IMR-90 (cell line): ENCODE data around the gene UBXN6. TPM values are rescaled to one million over a fixed set of nuclear protein-coding genes. Genes with fewer than 3 reads are reported as not detected.

ENCODE experiments used
- ATAC-seq: fragments of 200-7000 bp; cut with Tn5 transposase; 2 replicates; pipeline ENCODE4 v1.9.1; 2020; ENCODE audit warnings: low read depth, mild to moderate bottlenecking, moderate library complexity
- BruUV-seq: library from RNA; stranded (reverse); fragments of 400-500 nt; replicated peaks from 2 replicates; lab custom pipeline; 2021; lab: Mats Ljungman, UMichigan
- CTCF ChIA-PET: fragments of 300-600 bp; formaldehyde crosslinking; extraction: SDS; loops from one replicate; lab custom pipeline; 2021; ENCODE audit warnings: antibody characterized with exemption; lab: Yijun Ruan, JAX
- POLR2A ChIA-PET: fragments of 300-600 bp; sonication (Branson Sonifier 250); formaldehyde crosslinking; loops from one replicate; lab custom pipeline; 2022; ENCODE audit warnings: antibody characterized with exemption; ENCODE audit not compliant: unreplicated experiment; lab: Charles Lee
- DNase-seq: peaks from one replicate; pipeline ENCODE4 v3.0.0; 2013
- H2AFZ ChIP-seq: replicated peaks from 2 replicates; pipeline ENCODE3; 2013; ENCODE audit warnings: low read length, mild to moderate bottlenecking; ENCODE audit not compliant: poor library complexity
- H2AK5ac ChIP-seq: 2 replicates; pipeline ENCODE4 v1.6.1; 2013; ENCODE audit warnings: low read depth, low read length, inconsistent platforms
- H2AK9ac ChIP-seq: replicated peaks from 2 replicates; pipeline ENCODE3; 2013; ENCODE audit warnings: mild to moderate bottlenecking, low read depth, low read length, moderate library complexity; ENCODE audit not compliant: poor library complexity
- H2BK120ac ChIP-seq: 2 replicates; pipeline ENCODE4 v1.6.1; 2013; ENCODE audit warnings: low read depth, low read length, inconsistent platforms
- H2BK15ac ChIP-seq: 3 replicates; pipeline ENCODE4 v1.6.1; 2013; ENCODE audit warnings: low read depth, low read length, inconsistent platforms
- H2BK20ac ChIP-seq: 2 replicates; pipeline ENCODE4 v1.6.1; 2013; ENCODE audit warnings: low read depth, mild to moderate bottlenecking, inconsistent platforms, low read length, moderate library complexity
- H2BK5ac ChIP-seq: 2 replicates; pipeline ENCODE4 v1.6.1; 2013; ENCODE audit warnings: mild to moderate bottlenecking, low read depth, low read length, inconsistent platforms; ENCODE audit not compliant: poor library complexity, severe bottlenecking
- H3K14ac ChIP-seq: replicated peaks from 2 replicates; pipeline ENCODE4 v1.6.1; 2013; ENCODE audit warnings: low read depth, low read length, inconsistent platforms
- H3K18ac ChIP-seq: 2 replicates; pipeline ENCODE4 v1.6.1; 2013; ENCODE audit warnings: low read depth, low read length, control low read depth
- H3K23ac ChIP-seq: 2 replicates; pipeline ENCODE4 v1.6.1; 2013; ENCODE audit warnings: low read depth, low read length, inconsistent platforms
- H3K27ac ChIP-seq: 2 replicates; pipeline ENCODE4 v1.5.1; 2013; ENCODE audit warnings: mild to moderate bottlenecking, control low read depth, low read length; ENCODE audit not compliant: insufficient read depth
- H3K27me3 ChIP-seq: 2 replicates; pipeline ENCODE4 v1.6.1; 2013; ENCODE audit warnings: low read length; ENCODE audit not compliant: control insufficient read depth, insufficient read depth
- H3K36me3 ChIP-seq: 2 replicates; pipeline ENCODE4 v1.6.1; 2013; ENCODE audit warnings: low read length, mixed read lengths; ENCODE audit not compliant: control insufficient read depth, insufficient read depth
- H3K4ac ChIP-seq: 2 replicates; pipeline ENCODE4 v1.6.1; 2013; ENCODE audit warnings: low read depth, low read length, inconsistent platforms
- H3K4me1 ChIP-seq: 2 replicates; pipeline ENCODE4 v1.6.1; 2013; ENCODE audit warnings: low read length, mixed read lengths; ENCODE audit not compliant: control insufficient read depth, insufficient read depth
- H3K4me2 ChIP-seq: 2 replicates; pipeline ENCODE4 v1.6.1; 2013; ENCODE audit warnings: low read depth, mild to moderate bottlenecking, control low read depth, low read length, moderate library complexity
- H3K4me3 ChIP-seq: 2 replicates; pipeline ENCODE4 v1.5.1; 2013; ENCODE audit warnings: low read depth, mild to moderate bottlenecking, control low read depth, low read length, moderate library complexity; ENCODE audit not compliant: insufficient read depth
- H3K56ac ChIP-seq: 2 replicates; pipeline ENCODE4 v1.6.1; 2013; ENCODE audit warnings: low read length, inconsistent platforms; ENCODE audit not compliant: insufficient read depth; ENCODE audit errors: extremely low read depth
- H3K79me1 ChIP-seq, 2 experiments: 2 replicates each; pipeline ENCODE4 v1.6.1; 2013; ENCODE audit warnings: low read length in 2 of 2, inconsistent platforms in 1 of 2, low read depth in 1 of 2
- H3K9ac ChIP-seq: 2 replicates; pipeline ENCODE4 v1.6.1; 2013; ENCODE audit warnings: low read depth, low read length, control low read depth
- H3K9me1 ChIP-seq: 2 replicates; pipeline ENCODE4 v1.6.1; 2013; ENCODE audit warnings: low read length, inconsistent platforms; ENCODE audit not compliant: insufficient read depth
- H3K9me3 ChIP-seq: 2 replicates; pipeline ENCODE4 v1.6.1; 2013; ENCODE audit warnings: low read length; ENCODE audit not compliant: control insufficient read depth, insufficient read depth
- H4K20me1 ChIP-seq: 2 replicates; pipeline ENCODE4 v1.6.1; 2013; ENCODE audit warnings: low read length, inconsistent platforms; ENCODE audit not compliant: insufficient read depth
- H4K5ac ChIP-seq: 2 replicates; pipeline ENCODE4 v1.6.1; 2013; ENCODE audit warnings: mild to moderate bottlenecking, low read depth, low read length, control low read depth
- H4K8ac ChIP-seq, 2 experiments: 2 replicates each; pipeline ENCODE4 v1.6.1; 2013; ENCODE audit warnings: low read depth in 2 of 2, low read length in 2 of 2, control low read depth in 1 of 2, inconsistent platforms in 1 of 2
- H4K91ac ChIP-seq: 2 replicates; pipeline ENCODE4 v1.6.1; 2013; ENCODE audit warnings: low read depth, low read length, inconsistent platforms; ENCODE audit not compliant: insufficient read depth
- MAZ ChIP-seq: IDR thresholded peaks from 2 replicates; pipeline ENCODE4 v1.6.1; 2012; ENCODE audit warnings: low read depth, mild to moderate bottlenecking, low read length, improper control_type of control experiment, moderate library complexity, borderline replicate concordance
- POLR2A ChIP-seq: IDR thresholded peaks from 2 replicates; pipeline ENCODE4 v1.6.1; 2012; ENCODE audit warnings: mild to moderate bottlenecking, low read depth, low read length
- WGBS, 2 experiments: methylation state at CpG; one replicate each; pipeline versions ENCODE4 v1.1.5 to v1.1.7; 2013; ENCODE audit warnings: missing lambda C conversion rate in 2 of 2; ENCODE audit not compliant: insufficient read length in 1 of 2; ENCODE audit errors: extremely low coverage in 2 of 2; 5-methylcytosine and 5-hydroxymethylcytosine counted together
- dilution Hi-C: fragments of 300-500 bp; cut with HindIII; formaldehyde crosslinking; loops from one replicate; pipeline ENCODE4 v1.14.3; 2018; ENCODE audit warnings: low sequenced_read_pairs; ENCODE audit not compliant: unreplicated experiment
- in situ Hi-C: fragments of 300-500 bp; cut with MboI; formaldehyde crosslinking; loops from 3 replicates; pipeline ENCODE4 v1.14.3; 2019; ENCODE audit warnings: low sequenced_read_pairs, inconsistent platforms, mixed read lengths
- intact Hi-C: fragments of 100-400 bp; cut with micrococcal nuclease; formaldehyde crosslinking; loops from 2 replicates; pipeline ENCODE4 v1.10.0; 2022
- polyA plus RNA-seq, 3 experiments: library from polyadenylated mRNA; depleted of rRNA; stranded (reverse); fragments of >200 nt; gene quantifications; 2 replicates each; pipeline ENCODE4 v1.2.3, GENCODE V29; 2012; ENCODE audit warnings: low replicate concordance in 1 of 3
- total RNA-seq: library from RNA; depleted of rRNA; stranded (reverse); fragments of >200 nt; gene quantifications from 2 replicates; pipeline ENCODE4 v1.2.3, GENCODE V29; 2012

UBXN6 gene
- total and polyA plus RNA-seq, 2 of the 4 experiments (the other 2 are of a cell fraction), result 84.2 to 86.5 TPM

DNA sequence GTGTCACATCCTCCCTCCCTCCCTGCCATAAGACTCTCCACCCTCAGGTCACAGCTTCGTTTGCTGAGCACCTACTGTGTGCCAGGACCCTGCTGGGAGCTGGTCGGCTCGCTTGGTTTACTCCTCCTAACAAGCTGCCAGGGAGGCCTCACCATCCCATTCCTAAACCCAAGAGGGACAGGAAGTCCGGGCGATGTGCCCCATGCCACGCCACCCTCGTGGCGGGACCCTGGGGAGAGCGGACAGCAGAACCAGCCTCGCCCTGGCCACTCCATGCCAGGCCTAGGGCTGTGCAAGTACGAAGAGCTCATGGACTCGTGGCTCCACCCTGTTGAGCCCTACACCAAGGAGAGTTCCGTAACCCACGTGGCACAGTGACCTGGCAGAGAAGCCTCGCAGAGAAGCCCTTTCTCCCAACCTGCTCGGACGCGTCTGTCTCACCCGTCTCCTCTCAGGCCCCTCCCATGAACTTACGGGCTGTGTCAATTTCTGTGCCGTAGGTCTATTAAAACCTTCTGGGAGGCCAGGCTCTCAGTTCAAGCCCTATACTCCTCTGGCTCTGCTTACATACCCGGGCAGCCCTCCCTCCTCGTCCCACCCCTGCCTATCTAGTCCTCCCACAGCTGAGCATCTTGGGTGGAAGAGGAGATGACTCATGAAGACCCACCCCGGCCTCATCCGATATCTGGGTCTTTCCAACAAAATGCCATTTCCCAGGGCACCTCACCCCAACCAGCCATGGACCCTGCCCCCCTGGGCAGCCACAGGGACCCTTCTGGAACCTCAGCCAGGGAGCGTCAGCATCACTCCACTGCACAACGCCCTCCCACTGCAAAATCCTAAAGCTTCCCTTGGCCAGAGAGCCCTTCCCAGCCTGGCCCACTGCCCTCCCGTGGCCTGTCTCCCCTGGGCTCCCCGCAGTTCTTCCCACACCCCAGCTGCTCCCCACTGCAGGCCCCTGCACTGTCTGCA, 2.6 kb downstream of the UBXN6 start:
- ATAC-seq, result peak; percentile 50
- peak overlapping the region; percentile 79 for H3K27ac ChIP-seq
- peak overlapping the region; percentile 99 for H3K9ac ChIP-seq

More for the DNA sequence above, 2.6 kb downstream of the UBXN6 start:
- dilution Hi-C loops, result no loop called here
- 76% methylated on average over 21 of the region's 29 CpGs; no CpG with 5 or more reads in 1 of the 2 experiments for WGBS, 2 experiments
- Histone ChIP-seq H2AFZ (peak overlapping the region; percentile 78), H3K79me1 (peaks cover 15 to 59% of the 10 kb centered on the region in 2 experiments), H3K14ac (peak overlapping the region; percentile 97), H3K4me1 (peaks cover 12% of the 10 kb centered on the region), H3K27me3 (no peaks in the 10 kb centered on the region), H2AK9ac (peak overlapping the region; percentile 99), H3K18ac (peak overlapping the region; percentile 19; the same call in 1 of the 2 replicates), H2BK120ac (peak overlapping the region; percentile 87), H2BK5ac (peak overlapping the region; percentile 77), H2BK20ac (no peak overlapping the region), H2AK5ac (peak overlapping the region; percentile 99), H3K56ac (0 out of 2 replicates have a peak overlapping the region, but pooled peaks have one; percentile 14), H2BK15ac (peak overlapping the region; percentile 34; the same call in 1 of the 3 replicates), H3K4me2 (peak overlapping the region; percentile 78), H4K8ac (peak overlapping the region; percentile 64 to 96; a peak in 3 of 4 replicates), H4K20me1 (peaks cover 21% of the 10 kb centered on the region), H3K23ac (peak overlapping the region; percentile 97; the same call in 1 of the 2 replicates), H4K5ac (peak overlapping the region; percentile 36), H3K36me3 (peaks cover 30% of the 10 kb centered on the region), H3K9me1 (peaks cover 17% of the 10 kb centered on the region), H4K91ac (peak overlapping the region; percentile 97), H3K9me3 (no peaks in the 10 kb centered on the region), H3K4me3 (no peak overlapping the region), H3K4ac (peak overlapping the region; percentile 95)
- in situ Hi-C loops, result no loop called here
- intact Hi-C loops, result no loop called here
- no TSS peak for BruUV-seq
- peak; percentile 62 for DNase-seq
- TF ChIP-seq MAZ, result peak; percentile 68; the same call in 1 of the 2 replicates
- TF ChIP-seq POLR2A, result no peak; the same call in none of the 2 replicates
- CTCF ChIA-PET, result interaction anchor here (0.7 kb wide), 1 partner anchor 25 kb away, joined by 3 read pairs; no protein-coding TSS in a partner anchor
- POLR2A ChIA-PET, result interaction anchor here (0.8 kb wide), 1 partner anchor 15 kb away, joined by 3 read pairs; no protein-coding TSS in a partner anchor
